Left kidney (tissue), 8 donors: Measurements from ENCODE around the gene IL15RA. TPM values are rescaled to one million over a fixed set of nuclear protein-coding genes. Genes with fewer than 3 reads are reported as not detected.

Experiments used
- DNase-seq: peaks from one replicate; pipeline ENCODE4 v3.0.0-alpha.2; 2013
- long read RNA-seq, 8 donors: transcript quantifications; one replicate each; lab custom pipeline, GENCODE V29; 2026
- polyA plus RNA-seq: library from polyadenylated mRNA; unstranded; fragments of 120-200 nt; gene quantifications from one replicate; pipeline ENCODE4 v1.2.1, GENCODE V29; 2013; ENCODE audit not compliant: insufficient read length

Gene IL15RA, protein sequence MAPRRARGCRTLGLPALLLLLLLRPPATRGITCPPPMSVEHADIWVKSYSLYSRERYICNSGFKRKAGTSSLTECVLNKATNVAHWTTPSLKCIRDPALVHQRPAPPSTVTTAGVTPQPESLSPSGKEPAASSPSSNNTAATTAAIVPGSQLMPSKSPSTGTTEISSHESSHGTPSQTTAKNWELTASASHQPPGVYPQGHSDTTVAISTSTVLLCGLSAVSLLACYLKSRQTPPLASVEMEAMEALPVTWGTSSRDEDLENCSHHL
- polyA plus RNA-seq: 1.8 TPM
- long read RNA-seq, donor 1, partial matches to known transcripts: 0 of 1 reads
- long read RNA-seq, donor 1, other reads (novel, unspliced or antisense): 0 of 1 reads
- long read RNA-seq, donor 2: 0 reads
- long read RNA-seq, donor 3: 0 reads
- long read RNA-seq, donor 4: 0 reads
- long read RNA-seq, donor 5, partial matches to known transcripts: 0 of 2 reads
- long read RNA-seq, donor 5, other reads (novel, unspliced or antisense): 0 of 2 reads
- long read RNA-seq, donor 6: 0 reads
- long read RNA-seq, donor 7, partial matches to known transcripts: 0 of 1 reads
- long read RNA-seq, donor 7, other reads (novel, unspliced or antisense): 0 of 1 reads
- long read RNA-seq, donor 8, partial matches to known transcripts: 0 of 1 reads
- long read RNA-seq, donor 8, other reads (novel, unspliced or antisense): 0 of 1 reads

DNA sequence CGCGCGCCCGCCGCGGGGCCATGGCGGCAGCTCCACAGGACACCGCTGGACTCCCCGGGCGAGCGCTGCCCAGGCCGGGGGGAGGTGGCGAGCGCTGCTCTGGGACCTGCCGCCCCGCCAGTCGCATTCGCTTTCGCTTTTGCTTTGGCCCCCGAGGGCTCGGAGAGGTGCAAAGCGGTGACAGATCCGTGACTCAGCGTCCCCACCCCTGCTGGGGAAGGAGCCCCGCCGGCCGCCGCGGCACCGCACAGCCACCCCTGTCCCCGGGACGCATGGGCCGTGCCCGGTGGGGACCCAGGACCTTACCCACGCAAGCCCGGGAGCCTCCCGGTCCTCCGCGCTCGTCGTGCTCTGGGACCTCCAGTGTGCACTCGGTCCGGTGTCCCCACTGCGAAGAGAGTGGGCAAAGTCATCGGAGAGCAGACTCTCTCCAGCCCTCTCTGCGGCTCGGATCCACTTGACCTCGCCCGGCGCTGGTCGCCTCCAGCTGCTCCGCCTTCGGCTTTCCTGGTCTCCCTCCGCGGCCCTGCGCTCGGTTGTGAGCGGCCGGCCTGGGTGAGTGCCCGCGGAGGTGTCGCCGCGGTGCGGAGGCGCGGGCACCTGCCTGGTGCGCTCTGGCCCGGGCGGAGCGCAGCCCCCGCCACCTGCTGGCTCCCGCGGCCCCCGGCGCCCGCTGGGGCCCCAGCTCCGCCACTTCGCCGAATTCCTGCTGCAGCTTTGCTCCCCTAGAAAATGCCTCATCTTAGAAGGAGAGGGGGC is at the start of gene IL15RA:
Gene IL15RA, minus strand, starts transcription at position 73 of the 759 bp plus-strand sequence. Its CDS starts 51 bp downstream, at position 22.
- DNase-seq: peak; percentile 45

DNA sequence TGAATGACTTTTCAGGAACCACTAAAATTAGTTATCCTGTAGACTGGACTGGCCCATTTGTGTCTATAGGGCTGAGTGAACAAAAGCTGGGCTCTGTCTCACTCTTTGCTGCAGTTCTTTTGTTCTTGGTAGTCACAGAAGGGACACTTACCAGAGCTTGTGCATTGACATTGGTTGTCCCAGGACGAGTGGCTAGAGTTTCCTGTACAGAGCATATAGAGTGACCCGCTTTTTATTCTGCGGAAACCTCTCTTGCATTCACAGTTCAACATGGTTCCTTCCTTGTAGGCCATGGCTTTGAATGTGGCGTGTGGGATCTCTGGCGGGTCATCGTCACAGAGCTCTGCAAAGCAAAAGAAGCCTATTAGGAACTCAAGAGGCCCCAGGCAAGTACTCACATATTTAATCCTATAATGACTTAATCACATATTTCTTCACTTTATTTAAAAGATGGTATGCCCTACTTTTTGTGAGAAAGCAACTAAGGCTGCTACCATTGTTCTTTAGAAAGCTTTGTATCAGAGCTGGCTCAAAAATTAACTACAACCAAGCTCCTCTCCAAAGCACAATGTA is 48.4 kb upstream of the IL15RA start:
- no peak for DNase-seq

GRCh38 chr10:6024334-6024682 is 47.0 kb upstream of the IL15RA start:
- no peak for DNase-seq

DNA sequence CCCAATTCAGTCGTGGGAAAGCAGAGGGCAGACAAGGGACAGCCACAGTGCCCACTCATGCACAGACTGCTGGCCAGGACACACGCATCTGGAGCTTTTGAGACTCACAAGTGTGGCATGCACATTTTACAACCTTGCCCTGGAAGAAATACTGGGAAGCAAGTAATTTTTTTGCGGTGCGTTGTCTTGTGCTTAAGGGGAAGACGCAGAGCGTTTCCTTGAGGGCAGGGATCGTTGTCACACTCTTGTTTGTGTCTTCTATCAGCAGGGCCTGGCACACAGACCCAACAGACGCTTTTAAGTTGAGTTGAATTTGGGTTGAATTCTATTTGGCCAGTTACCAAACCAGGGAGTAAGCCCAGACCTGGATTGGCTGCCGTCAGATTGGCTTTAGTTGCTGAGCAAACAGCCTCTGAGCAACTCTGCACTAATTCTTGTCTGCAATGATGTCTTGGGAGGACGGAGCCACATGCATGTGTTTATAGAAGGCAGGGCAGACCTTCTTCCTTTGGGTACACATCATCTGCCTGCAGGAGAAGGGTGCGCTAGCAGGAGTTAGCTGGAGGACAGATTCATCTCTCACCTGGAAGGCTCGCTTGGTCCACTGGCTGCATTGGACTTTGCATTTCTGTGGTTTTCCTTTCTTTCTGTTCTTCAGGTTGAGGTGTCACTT is 46.5 kb upstream of the IL15RA start:
- no peak for DNase-seq

DNA sequence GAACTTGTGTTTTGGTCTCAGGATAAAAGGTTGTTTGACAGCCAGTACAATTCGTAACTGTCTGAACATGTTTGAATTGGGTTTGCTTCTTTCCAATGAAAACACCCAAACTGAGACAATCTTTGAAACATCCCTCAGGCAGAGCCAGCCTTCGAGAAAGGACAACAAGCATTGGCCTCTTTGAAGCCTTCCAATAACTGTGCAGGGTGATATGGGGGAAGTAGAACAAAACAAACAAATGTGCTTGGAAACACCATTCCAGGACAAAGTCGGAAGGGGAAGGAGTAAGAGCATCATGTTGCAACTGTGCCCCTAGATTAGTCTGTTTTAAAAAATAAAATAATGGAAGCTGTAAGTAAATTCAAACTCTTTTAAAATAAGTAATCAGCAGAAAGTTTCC is 45.3 kb upstream of the IL15RA start:
- DNase-seq: no peak

- no peak for DNase-seq
These were observed 43.5 kb upstream of the IL15RA start for GRCh38 chr10:6020826-6021225.

GRCh38 chr10:6019796-6020195 is 42.5 kb upstream of the IL15RA start:
- DNase-seq: no peak

- DNase-seq: no peak
These were observed 41.9 kb upstream of the IL15RA start for GRCh38 chr10:6019010-6019782.

DNA sequence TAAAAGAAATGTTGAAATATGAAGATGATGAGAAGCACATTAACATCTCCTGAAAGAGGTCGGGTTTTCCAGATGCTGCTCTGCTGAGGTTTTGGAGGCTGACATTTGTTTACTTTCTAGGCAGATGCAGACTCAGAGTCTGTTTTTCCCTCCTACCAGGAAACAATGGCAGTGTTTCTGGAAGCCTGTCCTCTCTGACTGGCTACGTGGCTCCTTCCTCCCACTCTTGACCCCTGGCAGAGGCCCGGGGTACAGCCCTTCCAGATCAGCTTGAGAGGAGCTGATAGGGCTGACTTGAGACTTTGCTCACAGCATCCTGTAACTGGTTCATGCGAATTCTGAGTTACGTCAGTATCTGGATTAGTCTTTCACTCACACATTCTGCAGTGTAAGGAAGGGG is 41.1 kb upstream of the IL15RA start:
- no peak for DNase-seq

DNA sequence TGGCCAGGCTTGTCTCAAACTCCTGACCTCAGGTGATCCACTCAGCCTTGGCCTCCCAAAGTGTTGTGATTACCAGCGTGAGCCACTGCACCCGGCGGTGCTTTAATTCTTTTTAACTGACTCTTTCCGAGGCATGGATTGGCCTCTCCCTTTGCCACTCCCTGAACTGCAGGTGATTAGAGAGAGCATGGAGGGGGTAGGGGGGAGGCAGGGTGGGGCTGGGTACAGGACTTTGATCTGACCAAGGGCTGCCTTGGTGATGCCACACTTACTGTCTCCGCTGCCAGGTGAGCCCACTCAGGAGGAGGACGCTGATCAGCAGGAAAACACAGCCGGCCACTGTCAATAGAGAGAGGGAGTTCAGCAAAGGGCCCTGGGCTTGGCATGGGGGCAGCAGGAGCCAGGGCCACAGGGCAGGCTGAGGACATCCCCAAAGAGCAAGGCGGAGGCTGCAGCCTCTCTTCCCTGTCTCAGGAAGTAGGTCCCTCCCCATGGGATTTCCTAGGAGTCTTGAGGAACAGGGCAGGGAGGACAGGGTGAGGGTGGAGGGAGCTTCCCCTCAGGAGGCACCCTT is 40.5 kb upstream of the IL15RA start:
- no peak for DNase-seq

- DNase-seq: peak; percentile 34
These were observed 37.0 kb upstream of the IL15RA start for GRCh38 chr10:6014241-6014761.

- no peak for DNase-seq
These were observed 36.3 kb upstream of the IL15RA start for GRCh38 chr10:6013413-6014192.

DNA sequence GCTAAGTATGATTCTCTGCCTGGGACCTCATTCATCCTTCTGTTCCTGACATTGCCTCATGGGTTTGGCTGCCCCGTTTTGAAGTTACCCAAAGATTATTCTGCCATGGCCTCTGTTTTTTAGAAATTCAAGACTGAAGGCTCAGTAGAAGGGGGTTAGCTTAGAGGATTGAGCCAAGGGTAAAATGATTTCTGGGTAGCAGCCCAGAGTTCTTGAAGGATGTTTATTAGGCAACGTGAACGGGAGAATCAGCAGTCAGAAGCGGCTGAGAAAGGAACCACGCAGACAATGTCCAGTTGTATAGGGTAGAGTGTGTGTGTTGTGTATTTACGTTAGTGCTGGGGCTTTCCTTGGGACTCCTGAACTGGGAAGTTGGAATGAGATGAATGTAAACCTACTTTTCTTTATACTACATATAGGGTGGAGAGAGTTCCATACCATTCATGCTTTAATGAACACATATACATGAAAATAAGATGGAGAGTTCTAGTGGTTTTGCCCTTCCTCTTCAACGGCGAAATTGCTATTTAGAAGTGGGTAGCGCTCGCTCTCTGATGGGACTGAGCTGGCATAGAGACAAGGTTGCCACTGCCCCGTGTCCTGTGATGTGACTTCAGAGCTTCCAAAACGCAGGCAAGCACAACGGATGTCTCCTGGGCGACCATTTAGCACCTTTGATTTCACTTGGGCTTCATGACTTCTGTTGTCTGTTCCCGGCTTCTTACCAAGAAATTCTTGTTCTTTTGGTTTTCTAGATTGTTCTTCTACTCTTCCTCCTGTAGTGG is 35.0 kb upstream of the IL15RA start:
- DNase-seq: no peak

GRCh38 chr10:6011558-6011957 is 34.2 kb upstream of the IL15RA start:
- DNase-seq: no peak

DNA sequence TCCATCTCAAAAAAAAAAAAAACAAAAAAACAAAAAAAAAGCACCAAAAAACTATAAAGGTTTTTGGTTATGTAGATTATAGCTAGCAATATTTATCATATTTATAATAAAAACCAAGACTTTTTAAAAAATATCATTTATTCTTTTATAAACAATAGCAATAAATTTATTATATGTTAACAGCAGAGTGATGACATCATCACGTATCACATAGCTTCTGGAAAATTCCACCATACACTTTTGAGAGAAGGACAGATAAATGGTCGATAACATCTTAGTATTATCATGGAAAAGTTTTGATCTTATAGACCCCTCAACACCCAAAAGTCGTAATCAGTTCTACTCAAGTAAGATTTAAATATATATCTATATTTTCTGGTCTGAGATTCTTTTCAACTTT is 33.2 kb upstream of the IL15RA start:
- DNase-seq: no peak

GRCh38 chr10:6009961-6010360 is 32.6 kb upstream of the IL15RA start:
- DNase-seq: no peak

DNA sequence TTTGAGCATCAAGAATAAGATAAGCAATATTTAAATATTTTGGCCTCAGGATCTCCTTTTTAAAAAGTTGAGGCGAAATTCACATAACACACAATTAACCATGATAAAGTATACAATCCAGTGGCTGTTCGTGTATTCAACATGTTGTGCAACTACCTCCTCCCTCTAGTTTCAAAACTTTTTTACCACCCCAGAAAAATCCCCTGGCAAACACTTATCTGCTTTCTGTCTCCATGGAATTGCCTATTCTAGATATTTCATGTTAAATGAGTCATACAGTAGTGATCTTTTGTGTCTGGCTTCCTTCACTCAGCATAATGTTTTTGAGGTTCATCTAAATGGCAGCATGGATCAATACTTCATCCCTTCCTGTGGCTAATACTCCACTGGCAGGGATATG is 31.8 kb upstream of the IL15RA start:
- DNase-seq: no peak

GRCh38 chr10:6008497-6009142 is 31.3 kb upstream of the IL15RA start:
- no peak for DNase-seq
